OCI-LY7 (cell line): ENCODE data around the gene IL10RB. TPM values are rescaled to one million over a fixed set of nuclear protein-coding genes. Genes with fewer than 3 reads are reported as not detected.

Experiments used
- BruUV-seq: library from RNA; stranded (reverse); fragments of 400-500 nt; replicated peaks from 2 replicates; lab custom pipeline; 2021; lab: Mats Ljungman, UMichigan
- CTCF ChIA-PET: fragments of 300-600 bp; sonication (Branson Sonifier 250); formaldehyde crosslinking; loops from one replicate; lab custom pipeline; 2022; ENCODE audit warnings: antibody characterized with exemption; ENCODE audit not compliant: unreplicated experiment; lab: Charles Lee
- POLR2A ChIA-PET: fragments of 300-600 bp; sonication (Branson Sonifier 250); formaldehyde crosslinking; loops from one replicate; lab custom pipeline; 2022; ENCODE audit warnings: antibody characterized with exemption; lab: Charles Lee
- DNase-seq: peaks from one replicate; pipeline ENCODE4 v3.0.0-alpha.2; 2015; ENCODE audit warnings: low spot score
- H2AFZ ChIP-seq: fragments of 200-600 bp; sonication (generic), shearing (Covaris generic); 2 replicates; pipeline ENCODE4 v1.6.1; 2014; ENCODE audit warnings: mild to moderate bottlenecking, antibody characterized with exemption, low read length, moderate library complexity
- H3K27ac ChIP-seq: fragments of 200-600 bp; sonication (generic); 2 replicates; pipeline ENCODE4 v1.5.1; 2014; ENCODE audit warnings: mixed run types, low read depth, mild to moderate bottlenecking, moderate library complexity, low read length, inconsistent platforms; ENCODE audit not compliant: poor library complexity, severe bottlenecking
- H3K36me3 ChIP-seq: fragments of 200-600 bp; sonication (generic); 2 replicates; pipeline ENCODE4 v1.6.1; 2014; ENCODE audit warnings: mild to moderate bottlenecking, antibody characterized with exemption, low read length, moderate library complexity, mixed read lengths; ENCODE audit not compliant: insufficient read depth
- H3K4me1 ChIP-seq: fragments of 200-600 bp; sonication (generic); 2 replicates; pipeline ENCODE4 v1.5.1; 2014; ENCODE audit warnings: mild to moderate bottlenecking, low read length; ENCODE audit not compliant: insufficient read depth, poor library complexity, severe bottlenecking
- H3K4me2 ChIP-seq: fragments of 200-600 bp; sonication (generic); 2 replicates; pipeline ENCODE4 v1.6.1; 2014; ENCODE audit warnings: mild to moderate bottlenecking, low read length
- H3K4me3 ChIP-seq: fragments of 200-600 bp; sonication (generic); 2 replicates; pipeline ENCODE4 v1.5.1; 2014; ENCODE audit warnings: mild to moderate bottlenecking, low read depth, low read length; ENCODE audit not compliant: poor library complexity, severe bottlenecking
- H3K79me2 ChIP-seq: fragments of 200-600 bp; sonication (generic); 2 replicates; pipeline ENCODE4 v1.6.1; 2016; ENCODE audit warnings: low read depth, mild to moderate bottlenecking, low read length, moderate library complexity, mixed read lengths; ENCODE audit not compliant: insufficient read depth
- H3K9me2 ChIP-seq: fragments of 200-600 bp; sonication (generic); 2 replicates; pipeline ENCODE4 v1.6.1; 2016; ENCODE audit warnings: mild to moderate bottlenecking, low read length, mixed read lengths; ENCODE audit not compliant: insufficient read depth
- H3K9me3 ChIP-seq: fragments of 200-600 bp; sonication (generic); 2 replicates; pipeline ENCODE4 v1.6.1; 2014; ENCODE audit warnings: mild to moderate bottlenecking, mixed run types, low read length, mixed read lengths
- H4K20me1 ChIP-seq: fragments of 200-600 bp; sonication (generic); 2 replicates; pipeline ENCODE4 v1.6.1; 2014; ENCODE audit warnings: mild to moderate bottlenecking, antibody characterized with exemption, low read length, moderate library complexity, mixed read lengths; ENCODE audit not compliant: insufficient read depth
- CTCF ChIP-seq: fragments of 200-600 bp; sonication (generic); conservative IDR thresholded peaks from 2 replicates; pipeline ENCODE4 v1.5.1; 2014; ENCODE audit warnings: mild to moderate bottlenecking, antibody characterized with exemption, low read length, moderate library complexity, mixed read lengths
- EZH2phosphoT487 ChIP-seq: fragments of 200-600 bp; sonication (generic); IDR thresholded peaks from 2 replicates; pipeline ENCODE4 v1.6.1; 2018; ENCODE audit warnings: low read depth, borderline replicate concordance, mild to moderate bottlenecking, mixed run types, antibody characterized with exemption, low read length, moderate library complexity, mixed read lengths
- intact Hi-C: fragments of 100-400 bp; cut with micrococcal nuclease; formaldehyde crosslinking; loops from one replicate; pipeline ENCODE4 v1.10.0; 2022; ENCODE audit not compliant: unreplicated experiment
- total RNA-seq, 2 experiments: library from RNA; depleted of rRNA in 1 of 2; stranded (reverse); fragments of >200 nt in 1 of 2; shearing (Covaris generic) in 1 of 2; gene quantifications; 2 replicates each; pipeline ENCODE4 v1.2.3, GENCODE V29; 2014 to 2022

The IL10RB gene
- total RNA-seq, 2 experiments from 2014 or later: 48.0 to 48.3 TPM

GRCh38 chr21:33308586-33309490 is 42.7 kb downstream of the IL10RB start:
- Histone ChIP-seq H4K20me1 (no peaks in the 10 kb centered on the region), H3K4me2 (peak overlapping the region; percentile 68), H3K36me3 (peaks cover 33% of the 10 kb centered on the region), H2AFZ (peak overlapping the region; percentile 1; the same call in 1 of the 2 replicates), H3K9me3 (peaks cover 42% of the 10 kb centered on the region), H3K4me1 (peaks cover 100% of the 10 kb centered on the region), H3K27ac (peak overlapping the region; percentile 99), H3K9me2 (no peaks in the 10 kb centered on the region), H3K79me2 (no peaks in the 10 kb centered on the region), H3K4me3 (peak overlapping the region; percentile 42)
- DNase-seq: peak; percentile 100
- POLR2A ChIA-PET: interaction anchor here (1.0 to 9.5 kb wide), 12 partner anchors 8 to 171 kb away, joined by 3 to 121 read pairs (median 4); partner anchors contain the start of genes IFNAR1 and TMEM50B
- BruUV-seq: no TSS peak
- CTCF ChIA-PET: interaction anchor here (0.6 to 1.1 kb wide), 2 partner anchors 13 to 16 kb away, joined by 3 to 4 read pairs; partner anchors contain the start of gene IFNAR1
- intact Hi-C loops: loop anchor here (1.0 to 2.0 kb wide), 6 partner anchors 8 to 108 kb away; partner anchors contain the start of gene IL10RB
- TF ChIP-seq EZH2phosphoT487: no peak
- TF ChIP-seq CTCF: peak; percentile 80

GRCh38 chr21:33309778-33310177 is 43.6 kb downstream of the IL10RB start:
- no peak for DNase-seq
- Histone ChIP-seq H3K27ac (peak overlapping the region; percentile 99), H3K4me1 (peaks cover 100% of the 10 kb centered on the region), H3K79me2 (no peaks in the 10 kb centered on the region), H3K36me3 (peaks cover 42% of the 10 kb centered on the region), H3K4me2 (peak overlapping the region; percentile 68), H3K9me3 (peaks cover 52% of the 10 kb centered on the region), H3K4me3 (peak overlapping the region; percentile 28), H2AFZ (peak overlapping the region; percentile 1; the same call in 1 of the 2 replicates), H4K20me1 (no peaks in the 10 kb centered on the region), H3K9me2 (no peaks in the 10 kb centered on the region)
- POLR2A ChIA-PET: interaction anchor here (0.6 to 9.5 kb wide), 5 partner anchors 11 to 132 kb away, joined by 3 to 121 read pairs (median 6); partner anchors contain the start of gene IFNAR1
- TF ChIP-seq CTCF (no peak), EZH2phosphoT487 (no peak)
- CTCF ChIA-PET: no interaction called here
- intact Hi-C loops: loop anchor here (1.0 to 2.0 kb wide), 5 partner anchors 8 to 109 kb away; partner anchors contain the start of gene IL10RB
- BruUV-seq: no TSS peak
